NCI-H526 treated with DMSO at 0.1 percent for 48 hours (cell line): ENCODE results near the gene ADCY6.
A peak's percentile ranks its signal among the peaks of the same experiment; 100 is the strongest.

Source experiments
- DNase-seq: peaks from one replicate; lab custom pipeline; 2025; lab: John Stamatoyannopoulos, UW

Gene ADCY6

DNA sequence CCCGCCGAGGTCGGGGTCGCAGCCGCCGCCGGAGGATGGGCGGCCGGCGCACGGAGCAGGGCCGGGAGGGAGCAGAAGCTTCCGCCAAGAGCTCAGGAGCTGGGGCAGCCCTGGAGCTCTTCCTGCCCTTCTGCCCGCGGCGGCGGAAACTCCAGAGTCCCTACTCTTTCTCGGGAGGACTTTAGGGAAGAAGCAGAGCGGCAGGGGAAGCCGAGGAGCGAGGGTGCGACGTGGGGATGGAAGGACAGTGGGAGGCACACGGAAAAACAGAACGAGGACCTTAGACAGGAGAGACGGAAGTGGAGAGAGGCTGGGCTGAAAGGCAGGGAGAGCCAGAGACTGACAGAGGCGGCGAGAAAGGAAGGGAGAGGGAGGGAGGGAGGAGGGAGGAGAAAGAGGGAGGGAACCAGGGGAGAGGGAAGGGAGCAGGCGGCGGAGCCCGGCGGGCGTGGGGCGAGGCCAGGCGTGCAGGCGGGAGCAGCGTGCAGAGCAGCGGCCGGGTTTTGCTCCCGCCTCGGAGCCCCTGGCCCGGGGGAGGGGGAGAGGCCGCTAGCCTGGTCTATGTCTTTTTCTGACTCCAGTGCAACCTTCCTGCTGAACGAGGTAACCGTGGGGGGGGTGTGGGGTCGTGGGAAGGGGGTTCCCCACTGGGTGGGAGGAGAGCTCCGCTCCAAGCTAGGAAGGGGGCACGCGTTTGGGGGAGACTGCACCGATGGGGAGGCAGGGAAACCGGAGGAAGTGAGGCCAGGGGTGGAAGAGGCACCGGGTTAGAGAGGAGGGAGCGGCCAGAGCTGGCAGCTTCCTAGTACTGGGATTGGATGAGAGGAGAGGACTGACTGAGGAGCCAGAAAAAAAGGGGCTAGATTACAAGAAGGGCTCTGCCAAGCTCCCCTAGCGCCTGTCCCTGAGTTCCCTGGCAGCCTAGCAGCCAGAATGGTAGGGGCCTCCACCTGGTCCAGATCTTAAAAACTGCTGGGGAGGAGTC, 26.5 kb upstream of the ADCY6 start:
- DNase-seq = peak; percentile 82

GRCh38 chr12:48814262-48815125, 25.6 kb upstream of the ADCY6 start:
- no peak for DNase-seq

DNA sequence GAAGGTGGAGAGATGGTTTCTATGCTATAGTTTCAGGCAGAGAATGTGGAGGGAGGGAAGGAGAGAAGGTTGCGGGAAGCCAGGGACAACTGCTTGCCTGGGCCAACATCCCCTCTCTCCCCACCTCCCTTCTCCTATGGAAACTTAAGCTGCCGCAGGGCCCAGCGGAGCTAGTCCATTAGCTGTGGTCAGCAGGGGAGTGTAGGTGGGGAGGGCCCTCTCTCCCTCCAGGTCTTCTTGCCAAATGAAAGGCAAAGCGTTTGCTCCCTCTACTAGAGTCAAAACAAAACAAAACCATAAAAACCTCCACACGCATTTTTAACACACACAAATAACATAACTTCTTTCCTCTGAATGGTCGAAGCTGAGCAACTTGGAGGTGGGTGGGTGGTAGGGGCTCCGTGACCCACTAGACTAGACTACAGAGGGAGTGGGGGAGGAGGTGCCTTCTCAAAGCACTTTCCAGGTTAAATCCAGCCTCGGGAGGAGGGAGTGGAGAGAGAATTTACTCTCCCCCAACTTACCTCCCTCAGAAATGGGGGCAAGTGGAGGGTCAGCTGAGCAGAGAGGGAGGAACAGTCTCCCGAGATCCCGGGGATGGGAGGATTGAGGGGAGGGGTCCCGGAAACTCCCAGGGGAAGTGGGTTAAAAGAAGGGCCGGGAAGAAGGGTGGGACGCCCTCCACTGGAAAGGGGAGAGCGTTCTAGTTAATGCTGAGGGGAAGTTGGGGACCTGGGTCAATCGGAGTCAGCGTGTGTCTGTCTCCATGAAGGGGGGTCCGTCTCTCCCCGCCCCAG, 24.8 kb upstream of the ADCY6 start:
- no peak for DNase-seq

GRCh38 chr12:48812389-48812788, 23.5 kb upstream of the ADCY6 start:
- no peak for DNase-seq

DNA sequence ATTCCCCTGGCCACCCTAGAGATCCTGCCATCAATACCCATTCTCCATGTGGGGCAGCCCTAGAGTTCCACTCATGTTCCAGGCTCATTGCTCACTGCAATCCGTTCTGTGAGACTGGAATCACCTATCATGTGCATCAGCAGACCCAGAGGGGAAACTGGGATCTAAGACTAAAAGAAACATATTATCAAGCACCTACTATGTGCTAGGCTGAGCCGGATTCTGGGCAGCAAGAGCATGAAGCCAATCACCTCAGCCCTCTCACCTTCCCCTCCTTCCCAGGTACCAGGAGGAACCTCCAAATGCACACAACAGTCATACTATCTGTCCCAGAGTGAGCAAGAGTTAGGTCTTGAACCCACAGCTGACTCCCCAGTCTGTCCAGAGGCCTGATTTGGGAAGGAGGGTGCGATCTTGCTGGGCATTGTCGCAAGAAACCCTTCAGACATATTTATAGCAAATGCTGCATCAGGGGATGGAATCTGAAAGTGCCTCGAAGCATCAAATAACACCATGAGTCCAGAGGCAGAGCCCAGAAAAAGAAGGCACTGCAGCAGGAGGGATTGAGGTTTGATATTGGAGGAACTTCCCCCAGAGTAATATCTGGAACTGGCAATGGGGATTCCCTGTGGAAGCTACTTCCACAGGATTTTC, 22.7 kb upstream of the ADCY6 start:
- no peak for DNase-seq

- no peak for DNase-seq
These were observed 22.1 kb upstream of the ADCY6 start for GRCh38 chr12:48810903-48811431.

- no peak for DNase-seq
These were observed 19.1 kb upstream of the ADCY6 start for GRCh38 chr12:48807981-48808380.

DNA sequence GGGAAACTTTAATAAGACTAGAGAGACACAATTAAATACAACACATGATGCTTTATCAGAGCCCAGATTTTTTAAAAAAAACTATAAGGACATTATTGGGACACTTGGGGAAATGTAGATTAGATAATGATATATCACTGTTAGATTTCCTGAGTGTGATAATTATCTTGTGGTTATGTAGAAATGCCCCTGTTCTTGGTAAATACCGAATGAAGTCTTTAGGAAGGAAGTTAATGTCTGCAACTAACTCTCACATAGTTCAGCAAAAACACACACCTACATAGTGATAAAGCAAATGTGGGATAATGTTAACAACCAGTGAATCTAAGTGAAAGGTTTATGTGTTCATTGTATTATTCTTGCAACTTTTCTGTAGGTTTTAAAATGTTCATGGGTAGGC, 14.8 kb upstream of the ADCY6 start:
- DNase-seq = no peak

- no peak for DNase-seq
These were observed 12.1 kb upstream of the ADCY6 start for GRCh38 chr12:48800971-48801370.

GRCh38 chr12:48800457-48800856, 11.6 kb upstream of the ADCY6 start:
- DNase-seq = no peak

DNA sequence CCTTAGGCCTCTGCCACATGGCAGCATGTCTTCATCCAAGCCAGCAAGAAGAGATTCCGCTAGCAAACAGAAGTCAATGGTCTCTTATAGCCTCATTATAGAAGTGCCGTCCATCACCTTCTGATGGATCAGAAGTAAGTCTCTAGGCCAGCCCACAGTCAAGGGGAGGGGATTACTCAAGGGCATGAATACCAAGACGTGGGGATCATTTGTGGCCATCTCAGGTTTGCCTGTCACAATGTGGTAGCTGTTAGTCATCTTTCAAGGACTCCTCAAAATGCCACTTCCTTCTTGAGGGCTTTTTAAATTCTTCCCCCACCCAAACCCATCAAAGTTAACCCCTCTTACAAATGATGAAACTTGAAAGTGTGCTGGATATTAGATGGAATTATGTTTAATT, 8.1 kb upstream of the ADCY6 start:
- DNase-seq = no peak

- peak; percentile 54 for DNase-seq
These were observed 6.9 kb upstream of the ADCY6 start for GRCh38 chr12:48795550-48796455.

- no peak for DNase-seq
These were observed 6.0 kb upstream of the ADCY6 start for GRCh38 chr12:48794870-48795269.

DNA sequence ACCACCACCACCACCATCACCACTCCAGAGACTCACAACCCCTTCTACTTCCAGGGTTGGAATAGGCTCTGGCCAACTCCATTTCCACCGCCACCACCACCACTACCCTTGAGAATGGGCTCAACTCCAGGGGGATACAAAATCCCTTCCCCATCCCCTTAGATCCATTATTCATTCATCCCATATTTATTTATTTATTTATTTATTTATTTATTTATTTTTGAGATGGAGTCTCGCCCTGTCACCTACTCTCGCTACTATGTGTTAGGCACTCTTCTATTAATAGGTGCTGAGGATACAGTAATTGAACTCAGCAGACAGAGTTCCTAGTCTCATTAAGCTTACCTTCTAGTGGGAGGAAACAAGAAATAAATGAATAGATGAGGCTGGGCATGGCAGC, 4.8 kb upstream of the ADCY6 start:
- no peak for DNase-seq

DNA sequence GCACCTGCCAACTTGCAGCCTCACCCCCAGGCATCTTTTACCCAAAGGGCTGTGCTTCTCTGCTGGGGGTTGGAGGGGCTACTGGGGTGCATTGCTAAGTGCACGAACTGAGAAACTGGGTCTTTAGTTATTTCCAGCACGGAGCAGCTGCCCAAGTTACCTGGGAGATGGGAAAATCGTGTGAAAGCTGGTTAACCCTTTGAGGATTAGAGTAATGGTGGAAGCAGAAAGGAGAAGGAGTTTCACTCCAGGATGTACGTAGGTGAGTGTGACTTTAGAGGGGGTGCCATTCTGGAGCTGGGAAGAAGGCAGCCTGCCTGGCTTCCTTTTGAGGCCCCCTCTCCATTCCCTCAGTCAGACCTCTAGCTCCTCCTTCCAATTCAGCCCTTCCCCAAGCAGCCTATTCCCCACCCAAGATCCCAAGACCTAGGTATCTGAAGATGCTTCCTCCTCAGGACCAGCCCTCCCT, 1.0 kb upstream of the ADCY6 start:
- no peak for DNase-seq

DNA sequence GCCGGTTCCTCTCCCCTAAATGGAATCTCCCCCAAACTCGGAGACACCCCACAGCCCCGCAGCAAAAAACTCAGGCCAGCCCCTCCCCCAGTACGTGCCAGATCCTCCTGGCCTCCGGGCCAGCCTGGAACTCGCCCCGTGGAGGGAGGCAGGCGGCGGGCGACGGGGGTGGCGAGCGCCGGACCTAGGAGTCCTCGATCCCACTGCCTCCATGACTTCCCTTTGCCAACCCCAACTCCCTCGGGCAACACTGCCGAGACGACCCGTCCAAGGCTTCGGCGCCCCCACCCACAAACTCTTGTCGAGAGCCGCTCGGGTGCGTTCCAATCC, 400 bp downstream of the ADCY6 start:
- DNase-seq = no peak

DNA sequence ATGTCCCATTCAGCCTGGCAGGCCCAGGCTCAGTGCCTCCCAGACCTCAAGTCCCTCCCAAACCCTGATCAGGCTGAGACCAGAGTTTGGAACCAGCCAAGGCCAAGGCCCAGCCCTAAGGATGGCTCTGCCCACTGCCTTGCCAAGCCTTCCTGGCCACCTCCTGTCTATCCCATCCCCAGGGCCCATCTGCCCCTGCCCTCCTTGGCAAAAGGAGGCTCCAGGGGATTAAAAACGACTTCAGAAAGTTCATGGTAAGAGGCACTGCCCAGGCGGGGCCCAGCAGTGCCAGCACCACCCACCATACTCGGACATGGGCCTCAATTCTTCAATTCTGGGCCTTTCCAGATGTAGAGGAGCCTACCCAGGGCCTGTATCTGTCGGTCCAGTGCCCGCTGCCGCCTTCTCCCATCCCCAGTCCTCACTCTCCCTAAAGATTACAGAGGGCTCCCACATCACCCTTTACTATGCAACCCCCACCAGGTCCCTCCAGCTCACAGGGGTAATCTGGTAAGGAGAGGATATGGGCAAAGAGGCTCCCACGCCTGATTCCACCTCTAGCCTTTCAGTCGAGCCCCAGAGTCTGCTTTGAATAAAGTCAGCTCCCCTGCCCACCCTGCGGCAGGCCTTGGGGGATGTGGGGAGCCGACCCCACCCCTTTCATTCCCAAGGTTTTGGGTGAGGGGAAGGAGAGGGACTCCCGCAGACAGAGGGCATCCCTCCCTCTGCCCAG, 932 bp downstream of the ADCY6 start:
- DNase-seq = no peak

- no peak for DNase-seq
These were observed 2.0 kb downstream of the ADCY6 start for GRCh38 chr12:48786591-48787544.
